Thyroid gland (tissue), 4 donors: ENCODE data around the gene ABAT. TPM values are rescaled to one million over a fixed set of nuclear protein-coding genes. Genes with fewer than 3 reads are reported as not detected.

Experiments
- DNase-seq, 2 donors: peaks; one replicate each; pipeline ENCODE4 v3.0.0-alpha.2; 2019
- H3K27ac ChIP-seq, 3 donors: fragments of 200-600 bp; sonication (generic); 1 replicate in 2 of 3; 2 replicates in 1 of 3; pipeline ENCODE4 v1.5.1; 2016 to 2019; ENCODE audit warnings: mild to moderate bottlenecking in 1 of 3, moderate library complexity in 1 of 3
- H3K27me3 ChIP-seq: fragments of 200-600 bp; sonication (generic); one replicate; pipeline ENCODE4 v1.5.1; 2019
- H3K36me3 ChIP-seq, 2 donors: fragments of 200-600 bp; sonication (generic); one replicate each; pipeline ENCODE4 v1.5.1; 2016 to 2019
- H3K4me1 ChIP-seq, 2 donors: fragments of 200-600 bp; sonication (generic); one replicate each; pipeline ENCODE4 v1.5.1; 2017 to 2019
- H3K4me3 ChIP-seq, 3 donors: fragments of 200-600 bp; sonication (generic); replicated peaks in 1 of 3; 1 replicate in 2 of 3; 2 replicates in 1 of 3; pipeline ENCODE4 v1.5.1; 2016; ENCODE audit warnings: mild to moderate bottlenecking in 1 of 3
- H3K9me3 ChIP-seq: fragments of 200-600 bp; sonication (generic); one replicate; pipeline ENCODE4 v1.5.1; 2017
- CTCF ChIP-seq, 6 experiments: fragments of 200-600 bp in 3 of 6; fragments of 450-650 bp in 3 of 6; sonication (generic) in 3 of 6; IDR thresholded peaks; one replicate each; pipeline ENCODE4 v1.5.1; 2016 to 2019; ENCODE audit warnings: antibody characterized with exemption in 6 of 6, mild to moderate bottlenecking in 2 of 6, inconsistent platforms in 1 of 6, moderate library complexity in 1 of 6
- POLR2A ChIP-seq, 2 donors: fragments of 450-650 bp; IDR thresholded peaks; one replicate each; pipeline ENCODE4 v1.6.1; 2017; ENCODE audit warnings: antibody characterized with exemption in 2 of 2, mild to moderate bottlenecking in 2 of 2, moderate library complexity in 1 of 2
- WGBS, 2 donors: methylation state at CpG; one replicate each; pipeline ENCODE4 v1.1.5; 2017; 5-methylcytosine and 5-hydroxymethylcytosine counted together
- intact Hi-C: fragments of 100-400 bp; cut with DNase I; formaldehyde crosslinking; loops from one replicate; pipeline ENCODE4 v1.15.1; 2023
- total RNA-seq, 4 donors: library from RNA; depleted of rRNA; stranded (reverse); fragments of >200 nt; gene quantifications; one replicate each; pipeline ENCODE4 v1.2.3, GENCODE V29; 2016

Gene ABAT
- total RNA-seq, 4 donors from 2014 or later: 10.9 to 53.7 (median 35.9) TPM

- TF ChIP-seq CTCF (IDR thresholded peaks at IDR 0.05): no peak
- TF ChIP-seq POLR2A (IDR thresholded peaks at IDR 0.05): no peak
- no peaks in the 10 kb centered on the region for H3K9me3 ChIP-seq
- H3K27ac ChIP-seq: no peak overlapping the region
- DNase-seq: peak; percentile 38 to 43
- no peak overlapping the region for H3K4me3 ChIP-seq
- peaks cover 11 to 23% of the 10 kb centered on the region in 2 donors for H3K4me1 ChIP-seq
- WGBS, 2 donors: 69 to 76% methylated on average over 8 of the region's 8 CpGs
- no peaks in the 10 kb centered on the region for H3K36me3 ChIP-seq
- H3K27me3 ChIP-seq: no peaks in the 10 kb centered on the region
- intact Hi-C loops: no loop called here
These were observed 56.0 kb downstream of the ABAT start for GRCh38 chr16:8730335-8730915.

- H3K27ac ChIP-seq: no peak overlapping the region
- H3K4me1 ChIP-seq: peaks cover 11 to 15% of the 10 kb centered on the region in 2 donors
- WGBS, 2 donors: 72 to 74% methylated on average over 5 of the region's 5 CpGs
- no peaks in the 10 kb centered on the region for H3K36me3 ChIP-seq
- intact Hi-C loops: no loop called here
- no peaks in the 10 kb centered on the region for H3K9me3 ChIP-seq
- H3K27me3 ChIP-seq: no peaks in the 10 kb centered on the region
- peak; percentile 30 to 38 for DNase-seq
- TF ChIP-seq CTCF (IDR thresholded peaks at IDR 0.05) (no peak), POLR2A (IDR thresholded peaks at IDR 0.05) (no peak)
- H3K4me3 ChIP-seq: no peak overlapping the region
These were observed 59.6 kb downstream of the ABAT start for GRCh38 chr16:8733849-8734540.

- intact Hi-C loops: no loop called here
These were observed 61.2 kb downstream of the ABAT start for GRCh38 chr16:8735574-8735973.

GRCh38 chr16:8736123-8736668, 61.8 kb downstream of the ABAT start:
- Histone ChIP-seq H3K36me3 (no peaks in the 10 kb centered on the region), H3K27ac (no peak overlapping the region), H3K4me3 (no peak overlapping the region), H3K9me3 (no peaks in the 10 kb centered on the region), H3K4me1 (peaks cover 7 to 16% of the 10 kb centered on the region in 2 donors), H3K27me3 (no peaks in the 10 kb centered on the region)
- WGBS, 2 donors: 79 to 85% methylated on average over 9 of the region's 9 CpGs
- TF ChIP-seq POLR2A (IDR thresholded peaks at IDR 0.05) (no peak), CTCF (IDR thresholded peaks at IDR 0.05) (no peak)
- no peak for DNase-seq
- intact Hi-C loops: no loop called here

More at GRCh38 chr16:8735574-8735973, 61.2 kb downstream of the ABAT start:
- H3K4me1 ChIP-seq: peaks cover 8 to 12% of the 10 kb centered on the region in 2 donors
- no peaks in the 10 kb centered on the region for H3K36me3 ChIP-seq
- no peak for TF ChIP-seq CTCF (IDR thresholded peaks at IDR 0.05)
- TF ChIP-seq POLR2A (IDR thresholded peaks at IDR 0.05): no peak
- H3K27ac ChIP-seq: no peak overlapping the region
- no peak for DNase-seq
- no peaks in the 10 kb centered on the region for H3K27me3 ChIP-seq
- no peaks in the 10 kb centered on the region for H3K9me3 ChIP-seq
- 88 to 100% methylated on average over 3 to 5 of the region's 5 CpGs for WGBS, 2 donors
- no peak overlapping the region for H3K4me3 ChIP-seq

- Histone ChIP-seq H3K27me3 (no peaks in the 10 kb centered on the region), H3K4me1 (peaks cover 0 to 9% of the 10 kb centered on the region in 2 donors), H3K4me3 (no peak overlapping the region), H3K27ac (no peak overlapping the region), H3K36me3 (no peaks in the 10 kb centered on the region), H3K9me3 (no peaks in the 10 kb centered on the region)
- 83 to 98% methylated on average over 6 of the region's 6 CpGs for WGBS, 2 donors
- TF ChIP-seq CTCF (IDR thresholded peaks at IDR 0.05) (no peak), POLR2A (IDR thresholded peaks at IDR 0.05) (no peak)
- DNase-seq: no peak
- intact Hi-C loops: no loop called here
These were observed 64.7 kb downstream of the ABAT start for GRCh38 chr16:8739151-8739550.
